K562 (cell line): Measurements from ENCODE around the gene SCNN1B.

ENCODE experiments used
- CTCF ChIP-seq, 3 experiments: IDR thresholded peaks in 2 of 3; conservative IDR thresholded peaks in 1 of 3; 2 replicates each; pipeline ENCODE4 v1.5.1; 2011 to 2012; ENCODE audit warnings: low read length in 3 of 3, mild to moderate bottlenecking in 3 of 3, control low read depth in 2 of 3, improper control_type of control experiment in 1 of 3, inconsistent platforms in 1 of 3, low read depth in 1 of 3, mixed read lengths in 1 of 3, moderate library complexity in 1 of 3; ENCODE audit not compliant: insufficient read depth in 2 of 3
- FOSL1 ChIP-seq: fragments of 200-800 bp; sonication (Bioruptor generic); conservative IDR thresholded peaks from 2 replicates; pipeline ENCODE4 v1.6.1; 2016; ENCODE audit warnings: missing genetic modification characterization, missing compliant biosample characterization
- LEF1 ChIP-seq: fragments of 450-650 bp; IDR thresholded peaks from 2 replicates; pipeline ENCODE4 v1.6.1; 2016; ENCODE audit warnings: mild to moderate bottlenecking
- MAFK ChIP-seq: IDR thresholded peaks from 2 replicates; pipeline ENCODE4 v1.6.1; 2011; ENCODE audit warnings: low read length, improper control_type of control experiment
- SMARCA4 ChIP-seq: fragments of 450-650 bp; IDR thresholded peaks from 2 replicates; pipeline ENCODE4 v1.6.1; 2016
- TARDBP ChIP-seq: fragments of 450-650 bp; IDR thresholded peaks from 2 replicates; pipeline ENCODE4 v1.6.1; 2016
- ZNF324 ChIP-seq: fragments of 250-450 bp; sonication (Bioruptor Pico); IDR thresholded peaks from 2 replicates; pipeline ENCODE4 v1.4.0; 2020; ENCODE audit warnings: mild to moderate bottlenecking
- TF ChIP-seq, protein P1 (sequence below): sonication (generic); formaldehyde crosslinking; IDR thresholded peaks from 2 replicates; pipeline ENCODE4 v1.8.0; 2022; ENCODE audit warnings: missing genetic modification reagents, mild to moderate bottlenecking, moderate library complexity, borderline replicate concordance

- no peak for TF ChIP-seq FOSL1 (tag)
- no peak for TF ChIP-seq LEF1
- no peak for TF ChIP-seq CTCF (IDR thresholded peaks at IDR 0.05 in 2 of 3, conservative IDR thresholded peaks at IDR 0.05 in 1 of 3; ENCODE audit: insufficient read depth in 2 of 3, low read depth in 1 of 3, low read length in 3 of 3)
- TF ChIP-seq MAFK = no peak
- TF ChIP-seq TARDBP = no peak
- TF ChIP-seq ZNF324 (CRISPR knock-in tag) = no peak
- TF ChIP-seq, protein P1, sequence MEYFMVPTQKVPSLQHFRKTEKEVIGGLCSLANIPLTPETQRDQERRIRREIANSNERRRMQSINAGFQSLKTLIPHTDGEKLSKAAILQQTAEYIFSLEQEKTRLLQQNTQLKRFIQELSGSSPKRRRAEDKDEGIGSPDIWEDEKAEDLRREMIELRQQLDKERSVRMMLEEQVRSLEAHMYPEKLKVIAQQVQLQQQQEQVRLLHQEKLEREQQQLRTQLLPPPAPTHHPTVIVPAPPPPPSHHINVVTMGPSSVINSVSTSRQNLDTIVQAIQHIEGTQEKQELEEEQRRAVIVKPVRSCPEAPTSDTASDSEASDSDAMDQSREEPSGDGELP (CRISPR knock-in tag) = no peak
- no peak for TF ChIP-seq SMARCA4
These were observed 93.6 kb downstream of the SCNN1B start for GRCh38 chr16:23395732-23396131.
